Stomach (tissue), 4 donors: Measurements from ENCODE around the gene ATP6V1E1.

Source experiments
- POLR2A ChIP-seq, 4 donors: fragments of 450-650 bp; IDR thresholded peaks; one replicate each; pipeline ENCODE4 v1.6.1; 2016; ENCODE audit warnings: antibody characterized with exemption in 4 of 4, control low read depth in 2 of 4, mild to moderate bottlenecking in 1 of 4, moderate library complexity in 1 of 4
- TF ChIP-seq, protein P1 (sequence below), 7 experiments: fragments of 450-650 bp in 4 of 7; fragments of 200-600 bp in 3 of 7; sonication (generic) in 3 of 7; IDR thresholded peaks; one replicate each; pipeline ENCODE4 v1.5.1; 2016 to 2019; ENCODE audit warnings: antibody characterized with exemption in 7 of 7, control low read depth in 2 of 7, mild to moderate bottlenecking in 1 of 7

DNA sequence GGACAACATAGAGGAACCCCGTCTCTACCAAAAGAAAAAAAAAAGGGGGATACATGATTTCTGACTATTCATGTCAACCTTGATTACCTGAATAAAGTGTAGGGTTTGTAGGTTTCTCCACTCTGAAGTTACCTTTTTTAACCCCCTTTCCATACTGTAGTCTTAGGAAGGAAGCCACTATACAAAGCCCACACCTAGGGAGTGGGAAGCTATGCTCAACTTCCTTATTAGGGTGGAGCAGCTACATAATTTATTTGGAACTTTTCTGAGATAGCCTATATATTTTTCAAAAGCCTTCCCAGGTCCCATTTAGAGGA is 582 bp upstream of the ATP6V1E1 start:
- no peak for TF ChIP-seq POLR2A (IDR thresholded peaks at IDR 0.05)
- TF ChIP-seq, protein P1, sequence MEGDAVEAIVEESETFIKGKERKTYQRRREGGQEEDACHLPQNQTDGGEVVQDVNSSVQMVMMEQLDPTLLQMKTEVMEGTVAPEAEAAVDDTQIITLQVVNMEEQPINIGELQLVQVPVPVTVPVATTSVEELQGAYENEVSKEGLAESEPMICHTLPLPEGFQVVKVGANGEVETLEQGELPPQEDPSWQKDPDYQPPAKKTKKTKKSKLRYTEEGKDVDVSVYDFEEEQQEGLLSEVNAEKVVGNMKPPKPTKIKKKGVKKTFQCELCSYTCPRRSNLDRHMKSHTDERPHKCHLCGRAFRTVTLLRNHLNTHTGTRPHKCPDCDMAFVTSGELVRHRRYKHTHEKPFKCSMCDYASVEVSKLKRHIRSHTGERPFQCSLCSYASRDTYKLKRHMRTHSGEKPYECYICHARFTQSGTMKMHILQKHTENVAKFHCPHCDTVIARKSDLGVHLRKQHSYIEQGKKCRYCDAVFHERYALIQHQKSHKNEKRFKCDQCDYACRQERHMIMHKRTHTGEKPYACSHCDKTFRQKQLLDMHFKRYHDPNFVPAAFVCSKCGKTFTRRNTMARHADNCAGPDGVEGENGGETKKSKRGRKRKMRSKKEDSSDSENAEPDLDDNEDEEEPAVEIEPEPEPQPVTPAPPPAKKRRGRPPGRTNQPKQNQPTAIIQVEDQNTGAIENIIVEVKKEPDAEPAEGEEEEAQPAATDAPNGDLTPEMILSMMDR (IDR thresholded peaks at IDR 0.05) = no peak
